Fibroblast of the aortic adventitia (primary cell): ENCODE data around the gene SWAP70. TPM values are rescaled to one million over a fixed set of nuclear protein-coding genes. Genes with fewer than 3 reads are reported as not detected.

Experiments
- DNase-seq: peaks from one replicate; pipeline ENCODE4 v3.0.0-alpha.2; 2010; ENCODE audit warnings: low read depth
- H3K4me3 ChIP-seq: 2 replicates; pipeline ENCODE4 v1.5.1; 2011; ENCODE audit warnings: low read depth, mild to moderate bottlenecking, control low read depth, low read length, moderate library complexity
- total RNA-seq: library from RNA; depleted of rRNA; stranded (reverse); fragments of >200 nt; gene quantifications from 2 replicates; pipeline ENCODE4 v1.2.3, GENCODE V29; 2012; ENCODE audit warnings: low replicate concordance
- TF ChIP-seq, protein P1 (sequence below): IDR thresholded peaks from 2 replicates; pipeline ENCODE4 v1.5.1; 2011; ENCODE audit warnings: mild to moderate bottlenecking, low read length, control low read depth, inconsistent platforms; ENCODE audit not compliant: insufficient read depth

Gene SWAP70
- total RNA-seq, 1 donor = 44.4 TPM

DNA sequence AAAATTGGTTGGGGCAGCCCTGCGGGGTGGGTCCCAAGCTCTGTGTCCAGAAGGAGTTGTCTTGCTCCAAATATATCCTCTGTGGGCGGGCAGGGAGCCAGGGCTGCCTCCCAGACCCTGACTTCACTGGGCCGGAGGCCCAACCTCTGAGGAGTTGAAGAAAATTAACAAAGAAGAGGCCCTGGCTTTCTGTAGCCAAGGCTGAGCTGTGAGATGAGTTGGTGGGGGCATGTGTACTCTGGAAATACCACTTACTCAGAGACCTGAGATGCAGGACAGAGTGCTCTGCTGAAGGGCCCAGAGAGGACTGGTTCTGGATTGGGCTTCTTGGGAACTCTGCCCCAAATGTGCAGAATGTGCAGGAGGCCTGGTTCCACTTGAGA, 96.3 kb downstream of the SWAP70 start:
- no peak overlapping the region for H3K4me3 ChIP-seq
- DNase-seq = peak; percentile 97
- TF ChIP-seq, protein P1, sequence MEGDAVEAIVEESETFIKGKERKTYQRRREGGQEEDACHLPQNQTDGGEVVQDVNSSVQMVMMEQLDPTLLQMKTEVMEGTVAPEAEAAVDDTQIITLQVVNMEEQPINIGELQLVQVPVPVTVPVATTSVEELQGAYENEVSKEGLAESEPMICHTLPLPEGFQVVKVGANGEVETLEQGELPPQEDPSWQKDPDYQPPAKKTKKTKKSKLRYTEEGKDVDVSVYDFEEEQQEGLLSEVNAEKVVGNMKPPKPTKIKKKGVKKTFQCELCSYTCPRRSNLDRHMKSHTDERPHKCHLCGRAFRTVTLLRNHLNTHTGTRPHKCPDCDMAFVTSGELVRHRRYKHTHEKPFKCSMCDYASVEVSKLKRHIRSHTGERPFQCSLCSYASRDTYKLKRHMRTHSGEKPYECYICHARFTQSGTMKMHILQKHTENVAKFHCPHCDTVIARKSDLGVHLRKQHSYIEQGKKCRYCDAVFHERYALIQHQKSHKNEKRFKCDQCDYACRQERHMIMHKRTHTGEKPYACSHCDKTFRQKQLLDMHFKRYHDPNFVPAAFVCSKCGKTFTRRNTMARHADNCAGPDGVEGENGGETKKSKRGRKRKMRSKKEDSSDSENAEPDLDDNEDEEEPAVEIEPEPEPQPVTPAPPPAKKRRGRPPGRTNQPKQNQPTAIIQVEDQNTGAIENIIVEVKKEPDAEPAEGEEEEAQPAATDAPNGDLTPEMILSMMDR = no peak

DNA sequence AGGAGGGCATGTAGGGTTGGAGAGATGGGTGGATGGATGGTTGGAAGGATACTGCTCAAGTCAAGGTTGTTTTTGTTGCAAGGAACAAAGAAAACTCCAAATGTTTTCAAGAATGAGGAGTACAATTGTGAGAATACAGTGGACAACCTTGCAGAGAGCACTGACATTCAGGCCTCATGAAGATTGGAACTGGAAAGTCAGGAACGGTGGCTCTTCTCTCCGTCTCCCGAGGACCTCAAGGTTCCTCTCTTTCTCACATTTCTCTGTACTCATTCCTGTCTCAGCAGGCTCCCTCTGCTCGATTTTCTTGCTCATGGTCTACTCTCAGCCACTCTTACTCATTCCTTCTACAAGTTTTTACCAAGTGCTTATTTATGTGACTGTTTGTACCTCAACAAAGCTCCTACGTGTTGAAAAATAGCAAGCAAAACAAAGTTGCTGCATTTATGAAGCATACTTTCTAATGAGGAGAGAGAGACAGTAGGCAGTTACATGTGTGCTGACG, 97.6 kb downstream of the SWAP70 start:
- no peak overlapping the region for H3K4me3 ChIP-seq
- no peak for DNase-seq
- TF ChIP-seq, protein P1 = no peak

DNA sequence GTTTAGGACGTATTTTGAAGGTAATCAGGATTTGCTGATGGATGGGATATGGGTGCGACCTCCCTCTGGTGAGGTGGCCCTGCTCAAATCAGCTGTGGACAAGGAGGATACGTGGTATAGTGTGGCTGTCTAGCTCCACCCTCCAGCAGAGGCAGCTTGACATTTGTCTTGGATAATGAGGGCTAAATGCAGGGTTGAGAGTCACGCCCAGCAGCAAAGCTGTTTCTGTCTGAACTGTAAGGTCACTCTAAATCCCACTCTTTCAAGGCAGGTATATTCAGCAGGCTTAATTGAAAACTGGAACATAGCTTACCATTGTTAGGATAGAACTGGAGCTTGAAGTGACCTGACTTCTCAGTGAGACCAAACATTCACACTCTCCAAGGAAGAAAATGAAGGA, 98.7 kb downstream of the SWAP70 start:
- no peak overlapping the region for H3K4me3 ChIP-seq
- TF ChIP-seq, protein P1 = no peak
- no peak for DNase-seq

DNA sequence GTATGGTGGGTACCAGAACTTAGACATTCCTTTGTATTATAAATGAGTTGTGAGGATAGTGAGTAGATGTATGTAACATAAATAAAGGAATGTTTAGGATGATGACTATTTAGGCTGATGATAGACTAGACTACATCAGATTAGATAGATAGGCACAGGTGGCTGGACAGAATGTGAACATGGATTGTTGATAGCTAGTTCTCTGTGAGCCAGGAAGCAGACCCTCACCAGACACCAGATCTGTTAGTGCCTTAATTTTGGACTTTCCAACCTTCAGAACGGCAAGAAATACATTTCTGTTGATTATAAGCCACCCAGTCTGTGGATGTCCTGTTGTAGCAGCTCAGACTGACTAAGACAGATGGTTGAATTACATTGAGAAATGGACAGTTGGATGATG, 99.4 kb downstream of the SWAP70 start:
- no peak overlapping the region for H3K4me3 ChIP-seq
- TF ChIP-seq, protein P1 = no peak
- no peak for DNase-seq

DNA sequence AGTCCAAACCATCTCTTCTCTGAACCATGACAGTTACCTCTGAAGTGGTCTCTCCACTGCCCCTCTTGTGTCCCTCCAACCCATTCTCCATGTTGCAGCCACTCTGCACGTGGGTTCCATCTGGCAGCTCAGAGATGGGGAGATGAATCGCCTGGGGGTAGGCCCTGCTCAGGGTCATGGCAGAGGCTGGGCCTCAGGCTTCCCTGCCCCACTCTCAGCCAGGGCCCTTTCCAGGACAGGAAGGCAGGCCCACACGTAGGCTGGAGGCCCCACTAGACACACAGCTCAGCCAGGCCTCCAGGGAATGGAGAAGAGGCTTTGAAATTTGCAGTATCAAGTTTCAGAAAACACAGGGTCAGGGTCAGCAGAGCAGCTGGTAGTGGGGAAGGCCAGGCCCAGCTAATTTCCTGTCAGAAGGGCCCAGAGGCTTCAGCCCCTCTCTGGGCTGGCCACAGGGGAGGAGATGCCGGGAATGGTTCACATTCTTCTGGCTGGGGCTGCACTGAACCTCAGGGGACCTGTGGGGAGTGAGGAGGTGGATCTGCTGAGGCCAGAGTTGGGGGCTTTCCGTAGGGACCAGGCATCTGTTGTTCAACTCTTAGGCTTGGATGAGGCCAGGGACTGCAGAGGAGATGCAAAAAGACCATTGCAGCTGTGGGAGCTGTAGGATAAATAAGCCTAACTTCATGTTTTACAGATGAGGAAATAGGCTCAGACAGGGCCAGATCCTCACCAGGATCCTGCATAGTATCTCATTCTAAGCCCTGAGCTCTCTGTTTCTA, 101.6 kb downstream of the SWAP70 start:
- TF ChIP-seq, protein P1 = no peak
- no peak overlapping the region for H3K4me3 ChIP-seq
- DNase-seq = peak; percentile 92

DNA sequence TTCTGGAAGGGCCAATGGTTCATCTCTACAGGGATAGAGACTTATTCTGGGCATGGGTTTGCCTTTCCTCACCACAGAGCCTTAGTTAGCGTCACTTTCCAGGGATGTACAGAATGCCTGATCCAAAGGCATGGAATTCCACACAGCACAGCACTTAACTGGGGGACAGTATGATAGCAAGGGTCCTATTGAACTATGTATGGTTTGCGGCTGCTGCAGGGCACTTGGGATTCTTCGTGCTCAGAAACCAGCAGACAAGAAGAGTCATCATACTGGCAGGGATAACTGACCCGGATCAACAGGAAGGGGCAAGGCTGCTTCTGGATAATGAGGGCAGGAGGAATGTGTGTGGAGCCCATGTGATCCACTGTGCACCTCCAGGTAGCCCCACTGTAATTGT, 105.7 kb downstream of the SWAP70 start:
- H3K4me3 ChIP-seq = no peak overlapping the region
- TF ChIP-seq, protein P1 = no peak
- no peak for DNase-seq

DNA sequence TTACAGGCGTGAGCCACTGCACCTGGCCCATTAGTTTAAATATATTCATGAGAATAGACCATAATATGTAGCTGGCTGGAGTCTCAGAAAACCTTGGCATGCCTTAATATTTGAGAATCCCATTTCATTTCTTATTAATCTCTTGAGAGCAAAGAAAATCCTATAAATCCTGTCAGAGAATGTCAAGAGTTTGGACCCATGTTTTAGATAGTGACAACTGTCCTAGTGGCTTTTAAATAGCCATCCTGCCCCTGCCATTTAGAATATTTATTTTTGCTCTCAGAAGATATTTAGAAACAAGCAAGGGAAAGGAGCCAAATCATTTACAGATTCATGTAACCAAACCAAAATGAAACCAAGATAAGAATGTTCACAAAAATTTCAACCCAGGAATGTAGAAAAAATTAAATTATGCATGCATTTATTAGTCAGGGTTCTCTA, 107.2 kb downstream of the SWAP70 start:
- no peak overlapping the region for H3K4me3 ChIP-seq
- TF ChIP-seq, protein P1 = no peak
- DNase-seq = peak; percentile 41
